HG03280 (cell line): ENCODE data around the gene IRF1.
"Not testable (repeated sequence)": the region's sequence is repeated elsewhere in the genome, so short reads cannot be mapped to it uniquely, and the experiment has no call there.

Source experiments
- ATAC-seq: cut with Tn5 transposase; IDR thresholded peaks from one replicate; pipeline ENCODE4 v1.9.1; 2021; ENCODE audit warnings: mild to moderate bottlenecking, moderate library complexity; ENCODE audit not compliant: unreplicated experiment

The IRF1 gene

DNA sequence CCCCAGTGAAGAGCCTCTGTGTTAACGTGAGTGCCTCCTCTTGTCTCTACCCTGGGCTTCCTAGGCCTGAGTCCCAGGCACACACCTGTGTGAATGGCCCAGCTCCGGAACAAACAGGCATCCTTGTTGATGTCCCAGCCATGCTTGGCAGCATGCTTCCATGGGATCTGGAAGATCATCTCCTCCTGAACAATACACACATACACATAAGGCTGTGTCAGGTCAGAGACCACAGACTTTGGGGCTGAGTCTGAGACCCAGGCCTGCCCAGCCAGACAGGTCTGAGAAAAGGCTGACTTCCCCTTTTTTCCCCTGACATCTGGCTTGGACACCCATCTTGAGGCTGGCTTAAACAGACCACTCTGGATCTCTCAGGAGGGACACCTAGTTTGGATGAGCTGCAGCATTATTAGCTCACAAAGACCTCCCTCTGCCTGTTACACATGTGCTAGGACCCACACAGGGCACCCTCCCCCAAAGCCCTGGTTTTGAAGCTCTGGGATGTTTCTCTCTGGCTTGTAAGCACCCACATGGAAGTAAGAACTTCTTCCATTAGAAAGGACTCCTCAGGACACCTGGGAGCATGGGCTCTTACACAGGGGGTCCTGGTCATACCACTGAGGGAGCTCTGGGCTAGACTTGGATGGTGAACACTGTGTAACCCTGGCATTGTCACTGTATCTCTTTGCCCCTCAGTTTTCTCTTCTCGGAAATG is 2.6 kb downstream of the IRF1 start:
- ATAC-seq = no peak

DNA sequence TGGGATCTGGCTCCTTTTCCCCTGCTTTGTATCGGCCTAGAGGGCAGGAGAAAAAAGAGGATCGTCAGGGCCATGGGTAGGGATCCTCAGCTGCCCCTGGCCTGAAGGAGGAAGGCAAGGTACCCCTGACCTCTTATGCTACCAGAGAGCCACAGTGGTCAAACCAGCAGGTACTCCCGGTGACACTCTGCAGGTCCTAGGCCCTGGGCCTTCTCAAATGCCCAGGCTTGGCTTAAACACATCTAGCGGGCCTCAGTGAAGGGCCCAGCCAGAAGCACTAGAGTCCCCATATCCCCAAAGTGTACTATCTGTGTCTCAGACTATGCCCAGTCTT is 3.5 kb downstream of the IRF1 start:
- ATAC-seq = no peak

DNA sequence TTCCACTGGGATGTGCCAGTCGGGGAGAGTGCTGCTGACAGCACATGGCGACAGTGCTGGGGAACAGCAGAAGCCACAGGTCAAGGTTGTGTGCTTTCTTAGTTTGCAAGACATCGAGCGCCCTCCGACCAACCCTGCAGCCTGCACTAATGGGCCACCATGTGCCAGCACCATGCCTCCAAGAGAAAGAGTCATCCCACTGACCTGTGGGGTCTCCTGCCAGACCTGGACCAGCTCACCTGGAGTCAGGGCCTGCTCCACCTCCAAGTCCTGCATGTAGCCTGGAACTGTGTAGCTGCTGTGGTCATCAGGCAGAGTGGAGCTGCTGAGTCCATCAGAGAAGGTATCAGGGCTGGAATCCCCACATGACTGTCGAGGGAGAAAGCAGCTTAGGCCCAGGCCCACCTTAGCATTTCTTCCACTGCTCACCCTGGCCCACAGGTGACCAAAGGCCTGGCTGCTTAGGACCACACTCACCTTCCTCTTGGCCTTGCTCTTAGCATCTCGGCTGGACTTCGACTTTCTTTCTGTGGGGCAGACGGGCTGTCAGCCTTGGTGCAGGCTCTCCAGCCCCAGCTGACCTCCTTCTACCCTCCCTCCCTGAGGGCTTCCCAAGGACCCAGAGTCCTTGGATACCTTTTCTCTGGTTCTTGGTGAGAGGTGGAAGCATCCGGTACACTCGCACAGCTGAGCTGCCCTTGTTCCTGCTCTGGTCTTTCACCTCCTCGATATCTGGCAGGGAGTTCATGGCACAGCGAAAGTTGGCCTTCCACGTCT is 4.1 kb downstream of the IRF1 start:
- no peak for ATAC-seq

DNA sequence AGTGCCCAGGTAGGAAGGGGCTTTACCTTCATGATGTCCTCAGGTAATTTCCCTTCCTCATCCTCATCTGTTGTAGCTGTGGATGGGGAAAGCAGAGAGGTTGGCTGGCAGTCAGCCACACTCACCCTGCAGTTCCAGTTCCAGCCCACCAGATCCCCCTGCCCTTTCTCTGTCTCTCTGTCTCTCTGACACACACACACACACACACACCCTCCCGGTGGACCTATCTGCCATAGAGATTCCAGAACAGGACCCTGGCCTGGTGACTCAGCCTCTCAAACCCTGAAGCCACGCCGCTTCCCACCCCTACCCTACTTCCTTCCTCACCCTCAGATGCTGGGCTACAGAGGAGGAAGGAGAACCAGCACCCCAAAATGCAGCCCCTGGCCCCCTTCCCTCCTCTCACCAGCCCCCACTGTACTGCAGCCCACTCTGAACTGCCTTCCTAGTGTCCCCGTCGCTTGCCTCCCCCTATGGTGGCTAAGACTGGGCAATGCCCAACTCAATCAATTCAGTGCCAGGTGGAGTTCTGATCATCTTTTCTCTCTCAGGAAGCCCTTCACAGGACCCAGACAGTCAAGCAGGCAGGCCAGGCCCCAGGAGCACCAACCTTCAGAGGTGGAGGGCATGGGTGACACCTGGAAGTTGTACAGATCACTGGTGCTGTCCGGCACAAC is 4.8 kb downstream of the IRF1 start:
- ATAC-seq = no peak

DNA sequence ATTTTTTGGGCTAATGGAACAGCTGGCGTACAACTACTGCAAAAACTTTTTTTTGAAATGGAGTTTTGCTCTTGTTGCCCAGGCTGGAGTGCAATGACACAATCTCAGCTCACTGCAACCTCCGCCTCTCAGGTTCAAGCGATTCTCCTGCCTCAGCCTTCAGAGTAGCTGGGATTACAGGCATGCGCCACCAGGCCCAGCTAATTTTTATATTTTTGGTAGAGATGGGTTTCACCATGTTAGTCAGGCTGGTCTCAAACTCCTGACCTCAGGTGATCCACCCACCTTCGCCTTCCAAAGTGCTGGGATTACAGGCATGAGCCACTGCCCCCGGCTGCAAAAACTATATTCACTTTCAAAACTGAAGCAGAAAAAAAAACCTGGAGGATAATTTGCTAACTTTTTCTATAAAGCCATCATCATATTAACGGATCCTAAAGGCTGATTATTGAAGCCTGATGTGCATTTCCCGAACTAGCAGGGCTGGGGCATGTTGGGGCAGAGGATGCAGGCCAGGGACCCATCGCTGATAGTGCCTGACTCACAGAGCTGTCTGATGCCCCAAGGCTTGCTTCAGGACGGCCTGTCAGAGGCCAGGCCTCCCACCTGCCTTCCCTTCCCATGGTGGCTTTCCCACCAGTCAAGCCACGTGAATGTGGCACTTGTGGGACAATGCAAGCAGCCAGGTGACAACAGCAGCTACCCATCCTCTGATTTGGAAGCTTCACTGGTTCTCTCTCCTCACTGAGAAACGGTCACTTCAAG is 5.5 kb downstream of the IRF1 start:
- not testable (repeated sequence) for ATAC-seq

DNA sequence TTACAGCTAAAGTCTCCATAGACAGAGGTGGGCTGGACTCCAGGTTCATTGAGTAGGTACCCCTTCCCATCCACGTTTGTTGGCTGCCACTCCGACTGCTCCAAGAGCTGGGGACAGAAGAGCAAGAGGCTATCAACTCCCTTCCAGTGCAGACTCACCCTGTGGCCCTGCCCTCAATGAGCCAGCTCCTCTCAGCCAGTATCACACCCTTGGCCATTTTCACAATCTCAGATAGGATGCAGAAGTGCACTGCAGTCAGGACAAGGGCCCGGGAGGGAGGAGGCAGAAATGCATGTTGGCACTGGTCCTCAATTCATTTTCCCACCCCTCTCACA is 6.2 kb downstream of the IRF1 start:
- ATAC-seq = no peak

DNA sequence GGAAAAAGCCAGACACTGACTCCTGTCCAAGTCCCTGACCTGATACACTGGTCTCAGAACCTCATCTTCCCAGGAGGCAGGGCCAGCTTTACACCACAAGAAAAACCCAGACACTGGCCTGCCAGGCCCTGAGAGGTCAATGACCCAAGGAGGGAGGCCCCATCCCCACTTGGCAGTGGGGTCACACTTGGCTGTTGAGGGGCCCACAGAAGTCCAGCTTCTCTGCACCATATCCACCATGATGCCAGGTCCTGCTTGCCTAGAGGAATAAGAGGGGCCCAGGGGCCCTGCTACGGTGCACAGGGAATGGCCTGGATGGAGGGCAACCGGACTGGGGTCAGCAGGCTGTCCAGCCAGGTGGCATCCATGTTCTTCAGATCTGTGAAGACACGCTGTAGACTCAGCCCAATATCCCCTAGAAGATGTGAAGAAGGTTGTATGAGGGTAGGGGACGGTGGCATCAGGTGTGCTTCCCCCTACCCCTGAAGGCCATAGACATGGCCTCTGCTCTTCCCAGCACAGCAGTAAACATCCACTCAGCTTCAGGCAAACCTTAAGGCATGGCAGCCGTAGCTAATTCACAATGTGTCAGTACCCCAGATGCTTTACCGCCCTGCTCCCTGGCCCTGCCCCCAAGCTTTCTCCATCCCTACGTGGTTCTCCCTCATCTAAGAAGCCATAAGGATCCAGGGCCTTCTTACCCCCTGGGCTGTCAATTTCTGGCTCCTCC is 6.7 kb downstream of the IRF1 start:
- no peak for ATAC-seq

DNA sequence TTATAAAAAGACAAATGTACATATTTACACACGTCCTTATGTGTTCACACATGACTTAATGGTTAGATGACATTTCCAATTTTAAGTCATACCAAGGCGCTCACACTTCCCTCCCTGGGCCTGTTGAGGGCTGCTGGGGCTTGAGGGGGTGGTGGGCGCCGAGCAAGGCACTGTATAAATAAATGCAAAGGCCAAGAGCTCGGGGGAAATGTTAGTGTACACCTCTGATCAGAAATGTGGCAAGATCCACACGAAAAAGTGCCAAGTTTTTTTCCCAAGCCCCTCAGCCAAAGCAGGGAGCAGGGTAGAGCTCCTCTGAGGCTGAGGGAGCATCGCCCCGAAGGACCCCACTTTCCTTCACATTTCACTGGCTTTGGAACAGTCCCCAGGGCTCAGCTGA is 7.5 kb downstream of the IRF1 start:
- no peak for ATAC-seq

DNA sequence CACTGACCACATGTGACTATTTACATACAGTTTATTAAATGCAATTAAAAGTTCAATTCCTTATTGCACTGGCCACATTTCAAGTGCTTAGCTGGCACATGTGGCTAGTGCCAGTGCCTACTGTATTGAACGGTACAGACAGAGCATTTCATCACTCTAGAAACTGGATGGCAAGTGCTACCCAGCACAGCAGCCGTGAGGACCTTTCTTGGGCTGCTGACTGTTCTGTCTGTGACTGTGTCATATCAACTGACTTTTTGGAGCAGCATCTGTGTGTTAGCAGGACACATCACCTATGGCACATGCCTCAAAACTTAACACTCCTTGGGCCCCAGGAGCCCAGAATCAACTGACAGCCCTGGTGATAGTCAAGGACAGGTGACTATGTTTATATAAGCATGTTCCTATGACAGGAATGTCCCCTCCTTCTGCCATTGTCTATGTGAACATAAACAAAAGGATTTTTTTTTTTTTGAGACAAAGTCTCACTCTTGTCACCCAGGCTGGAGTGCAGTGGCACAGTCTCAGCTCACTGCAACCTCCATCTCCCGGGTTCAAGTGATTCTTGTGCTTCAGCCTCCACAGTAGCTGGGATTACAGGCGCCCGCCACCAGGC is 8.9 kb downstream of the IRF1 start:
- ATAC-seq = no peak

DNA sequence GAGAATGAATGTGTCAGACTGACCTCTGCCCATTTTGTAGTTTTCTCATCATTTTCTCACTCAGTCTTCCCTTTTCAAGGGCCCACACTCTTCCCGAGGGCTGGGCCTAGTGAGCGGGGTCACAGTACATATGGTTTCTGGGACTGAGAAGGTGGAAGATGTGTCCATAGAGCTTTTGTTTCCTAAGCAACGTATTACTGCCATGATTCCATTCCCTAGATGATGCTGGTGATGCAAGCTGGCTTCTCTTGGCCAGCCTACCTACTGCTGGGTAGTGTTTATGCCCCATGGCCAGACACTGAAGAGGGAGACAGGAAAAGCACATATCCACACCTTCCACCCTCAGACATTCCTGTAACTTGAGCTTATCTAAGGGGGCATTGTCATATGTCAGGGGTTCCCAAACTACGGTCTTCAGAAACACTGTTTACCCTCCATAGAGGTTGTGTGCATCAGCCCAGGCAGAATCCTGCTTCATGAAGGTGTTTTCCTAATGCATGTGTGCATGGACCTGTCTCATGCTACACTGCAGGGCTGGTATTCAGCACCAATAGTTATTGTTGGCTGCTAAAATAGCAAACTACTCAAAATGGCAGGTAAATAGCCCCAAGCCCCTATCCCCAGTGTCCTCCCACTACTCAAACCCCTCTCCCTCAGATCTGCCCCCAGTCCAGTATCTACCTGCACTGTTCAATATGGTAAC is 9.5 kb downstream of the IRF1 start:
- ATAC-seq = no peak

DNA sequence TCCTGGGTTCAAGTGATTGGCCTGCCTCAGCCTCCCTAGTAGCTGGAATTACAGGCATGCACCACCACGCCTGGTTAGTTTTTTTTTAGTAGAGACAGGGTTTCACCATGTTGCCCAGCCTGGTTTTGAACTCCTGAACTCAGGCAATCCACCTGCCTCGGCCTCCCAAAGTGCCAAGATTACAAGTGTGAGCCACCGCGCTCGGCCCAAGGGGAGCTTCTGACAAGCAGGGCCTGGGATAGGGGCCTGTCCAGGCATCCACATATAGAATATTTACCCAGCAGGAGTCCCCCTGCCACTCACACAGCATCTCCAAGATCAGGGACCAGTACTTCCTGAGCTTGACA is 10.1 kb downstream of the IRF1 start:
- ATAC-seq = no peak

DNA sequence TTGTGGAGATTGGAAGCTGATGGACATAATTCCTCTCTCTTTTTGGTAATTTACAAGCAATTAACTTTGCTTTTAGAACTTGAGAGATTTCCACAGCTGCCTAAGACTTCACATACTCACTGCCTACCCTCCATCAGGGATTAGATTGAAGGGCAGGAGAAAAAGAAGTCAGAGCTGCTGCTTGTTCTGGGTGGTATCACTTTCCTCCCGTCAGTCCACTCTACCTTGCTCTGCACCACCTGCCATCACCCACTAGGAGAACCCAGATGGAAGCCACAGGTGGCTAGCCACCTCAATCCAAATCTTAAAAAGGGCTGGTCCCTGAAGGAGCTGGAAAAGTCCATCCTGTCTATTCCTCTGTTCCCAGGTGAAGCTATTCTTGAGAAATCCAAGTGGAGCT is 10.5 kb downstream of the IRF1 start:
- ATAC-seq = no peak

DNA sequence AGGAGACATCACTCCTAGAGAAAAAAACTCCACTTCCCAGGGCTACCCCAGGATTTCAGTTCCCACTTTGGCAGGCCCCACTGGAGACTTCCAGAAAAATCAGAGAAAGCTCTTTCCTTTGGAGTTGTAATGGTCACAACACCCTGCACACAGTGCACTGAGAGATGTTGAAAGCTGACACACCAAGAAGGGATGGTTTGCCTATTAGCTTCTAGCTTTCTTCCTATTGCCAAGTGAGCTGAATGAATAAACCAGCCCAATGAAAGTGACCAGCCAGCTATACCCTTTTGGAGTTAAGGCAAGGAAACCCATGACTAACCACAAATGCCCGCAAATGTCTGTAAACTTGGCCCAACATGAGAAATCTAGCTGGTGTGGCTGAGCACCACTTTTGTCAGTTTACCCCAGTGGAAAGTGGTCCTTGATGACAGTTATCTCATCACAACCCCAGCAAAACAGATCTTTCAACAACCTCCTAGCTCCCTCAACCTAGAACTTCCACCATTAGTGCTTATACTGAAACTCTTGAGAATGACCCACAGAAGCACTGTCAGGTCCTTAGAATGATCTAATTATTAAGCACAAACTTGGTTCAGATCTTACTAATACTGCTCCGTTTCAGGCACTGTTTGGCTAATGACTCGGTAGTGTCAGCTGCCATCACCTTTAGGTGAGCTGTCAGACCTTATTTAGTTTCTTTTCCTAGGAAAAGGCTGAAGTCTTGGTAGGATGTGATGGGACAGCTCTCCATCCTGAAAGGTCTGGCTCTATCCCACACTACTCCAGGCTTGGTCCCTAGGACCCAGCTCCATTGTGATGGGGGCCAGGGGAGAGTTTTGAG is 11.2 kb downstream of the IRF1 start:
- no peak for ATAC-seq

DNA sequence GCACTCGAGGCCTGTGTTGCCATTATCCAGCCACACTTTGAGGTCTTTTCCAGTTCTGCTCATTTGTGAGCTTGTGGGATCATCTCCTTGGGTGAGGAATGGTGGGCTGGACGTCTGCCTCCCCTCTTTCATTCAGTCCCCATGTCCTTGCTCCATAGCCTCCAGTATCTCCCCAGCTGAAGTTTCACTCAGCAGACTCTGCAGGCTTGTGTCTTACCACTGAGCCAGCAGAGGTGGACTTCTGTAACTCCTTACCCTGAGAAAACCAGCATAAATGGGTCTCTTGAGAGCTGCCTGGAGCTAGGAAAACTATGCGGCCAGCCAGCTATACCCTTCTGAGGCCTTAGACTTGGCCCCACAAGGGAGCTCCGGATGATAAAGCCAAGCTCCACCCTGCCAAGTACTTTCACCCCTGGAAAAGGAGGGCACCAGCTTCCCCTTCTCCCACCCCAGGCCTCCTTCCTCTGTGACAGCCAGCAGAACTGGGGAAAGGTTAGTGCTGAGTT is 12.2 kb downstream of the IRF1 start:
- no peak for ATAC-seq

DNA sequence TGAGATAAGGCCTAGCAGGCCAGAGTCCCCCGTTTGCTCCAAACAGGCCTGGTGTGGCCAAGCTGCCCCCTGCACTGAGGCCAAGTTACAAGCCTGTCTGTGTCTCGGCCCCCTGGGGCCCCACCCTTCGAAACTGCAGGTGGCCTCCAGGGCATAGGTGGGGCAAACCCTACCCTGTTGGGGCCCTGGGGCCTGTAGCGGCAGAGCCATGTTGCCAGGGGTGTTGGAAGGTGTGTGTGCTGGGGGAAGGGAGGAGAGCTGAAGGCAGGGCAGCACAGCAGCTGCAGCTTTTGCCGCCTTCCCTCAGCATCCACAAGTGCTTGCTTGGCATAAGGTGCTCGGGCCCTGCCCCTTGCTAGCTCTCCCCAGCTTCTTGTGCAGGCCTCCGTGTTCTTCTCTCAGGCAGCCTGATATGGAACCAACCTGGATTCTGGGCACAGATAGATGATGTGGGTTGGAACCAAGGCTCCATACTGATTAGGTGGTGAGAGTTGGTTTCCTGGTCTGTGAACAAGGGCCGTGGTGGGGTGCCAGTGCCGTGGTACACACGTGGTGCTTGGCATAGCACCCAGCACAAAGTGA is 12.7 kb downstream of the IRF1 start:
- no peak for ATAC-seq

DNA sequence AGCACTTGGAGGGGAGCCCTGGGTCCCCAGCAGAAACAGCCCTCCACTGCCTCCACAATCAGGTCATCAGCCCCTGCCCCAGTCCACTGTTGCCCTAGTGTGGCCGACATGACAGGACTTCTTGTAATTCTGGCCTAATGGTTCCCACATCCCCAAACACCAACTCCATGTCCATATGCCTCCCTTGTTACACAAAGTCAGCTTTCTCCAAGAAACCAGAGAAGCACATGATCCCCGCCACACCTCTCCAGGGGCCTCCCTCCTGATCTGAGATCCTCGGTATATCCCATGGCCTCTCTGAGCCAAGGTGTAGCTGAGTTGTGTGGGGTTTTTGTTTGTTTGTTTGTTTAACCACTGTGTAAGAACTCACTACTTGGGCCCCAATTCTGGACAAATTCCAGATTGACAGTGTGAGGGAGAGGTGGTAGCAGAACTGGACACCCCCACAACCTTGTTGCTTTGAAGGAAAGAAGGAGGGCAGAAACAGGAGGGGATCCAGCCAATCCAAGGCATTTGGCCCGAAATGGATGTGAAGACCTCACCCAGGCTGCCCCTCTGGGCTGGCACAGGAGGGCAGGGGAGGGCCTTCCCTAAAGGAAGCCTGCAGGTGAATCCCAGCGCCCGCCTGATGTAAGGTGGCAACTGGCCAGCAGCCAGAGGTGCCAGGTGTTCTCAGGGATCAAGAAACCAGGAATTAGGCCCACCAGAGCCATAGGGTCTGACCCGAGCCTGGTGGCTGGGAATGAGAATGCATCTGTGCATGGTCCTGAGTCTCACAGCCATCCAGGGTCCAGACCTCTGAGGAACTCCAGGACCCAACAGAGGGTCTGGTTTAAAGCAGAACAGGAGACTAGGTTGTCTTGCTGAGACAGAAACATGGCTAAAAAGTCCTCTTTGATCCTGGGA is 13.4 kb downstream of the IRF1 start:
- ATAC-seq = no peak
